Activated T-helper 1 cell treated with anti-CD3 and anti-CD28 coated beads, Interleukin-12 subunit alpha, Interleukin-12 subunit beta, Interleukin-2, Interleukin-4 antibody, amounts not matched to agents 30 ng/mL and 10 ng/mL and 1 ng/mL, durations not matched to agents 14 hours and 24 hours and 36 hours (primary cell): Measurements from ENCODE around the gene DGKD. TPM values are rescaled to one million over a fixed set of nuclear protein-coding genes. Genes with fewer than 3 reads are reported as not detected.

Experiments
- DNase-seq: peaks from one replicate; pipeline ENCODE4 v3.0.0; 2021; ENCODE audit warnings: low spot score
- H3K27ac Mint-ChIP-seq: one replicate; pipeline ENCODE4 v1.8.0; 2021; ENCODE audit warnings: mild to moderate bottlenecking, mixed read lengths
- H3K27me3 Mint-ChIP-seq: one replicate; pipeline ENCODE4 v1.8.0; 2022; ENCODE audit warnings: mild to moderate bottlenecking, moderate library complexity, mixed read lengths; ENCODE audit not compliant: insufficient read depth
- H3K36me3 Mint-ChIP-seq: one replicate; pipeline ENCODE4 v1.8.0; 2021; ENCODE audit warnings: low read depth, mixed read lengths
- H3K4me1 Mint-ChIP-seq: one replicate; pipeline ENCODE4 v1.8.0; 2021; ENCODE audit warnings: low read depth, mixed read lengths
- H3K4me3 Mint-ChIP-seq: one replicate; pipeline ENCODE4 v1.8.0; 2021; ENCODE audit warnings: mild to moderate bottlenecking, moderate library complexity, mixed read lengths
- H3K9me3 Mint-ChIP-seq: one replicate; pipeline ENCODE4 v1.8.0; 2021; ENCODE audit warnings: mixed read lengths
- intact Hi-C: fragments of 100-400 bp; cut with micrococcal nuclease; formaldehyde crosslinking; loops from one replicate; pipeline ENCODE4 v1.15.1; 2024
- total RNA-seq: library from RNA; stranded (reverse); gene quantifications from 2 replicates; pipeline ENCODE4 v1.2.3, GENCODE V29; 2022

Gene DGKD
- total RNA-seq, 1 donor from 2014 or later, result 43.7 TPM

DNA sequence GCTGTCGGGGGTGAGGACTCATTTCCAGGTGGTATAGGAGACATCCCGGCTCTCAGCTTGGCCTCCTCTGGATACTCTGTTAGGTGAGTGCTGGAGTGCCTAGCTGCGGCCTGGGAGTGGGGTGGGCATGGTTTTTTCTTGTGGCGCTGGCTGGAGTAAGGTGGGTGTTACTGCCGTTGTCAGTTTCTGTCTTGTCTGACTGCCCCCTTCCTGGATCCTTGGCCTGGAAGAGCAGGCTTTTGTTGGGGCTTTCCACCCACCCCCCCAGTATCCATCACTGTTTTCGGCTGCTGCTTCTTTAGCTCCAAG is 69.2 kb downstream of the DGKD start:
- peaks cover 74% of the 10 kb centered on the region for H3K4me1 Mint-ChIP-seq
- peaks cover 18% of the 10 kb centered on the region for H3K9me3 Mint-ChIP-seq
- H3K27ac Mint-ChIP-seq, result no peak overlapping the region
- H3K36me3 Mint-ChIP-seq, result peaks cover 43% of the 10 kb centered on the region
- no peak for DNase-seq
- no peaks in the 10 kb centered on the region for H3K27me3 Mint-ChIP-seq
- intact Hi-C loops, result no loop called here
- H3K4me3 Mint-ChIP-seq, result no peak overlapping the region

DNA sequence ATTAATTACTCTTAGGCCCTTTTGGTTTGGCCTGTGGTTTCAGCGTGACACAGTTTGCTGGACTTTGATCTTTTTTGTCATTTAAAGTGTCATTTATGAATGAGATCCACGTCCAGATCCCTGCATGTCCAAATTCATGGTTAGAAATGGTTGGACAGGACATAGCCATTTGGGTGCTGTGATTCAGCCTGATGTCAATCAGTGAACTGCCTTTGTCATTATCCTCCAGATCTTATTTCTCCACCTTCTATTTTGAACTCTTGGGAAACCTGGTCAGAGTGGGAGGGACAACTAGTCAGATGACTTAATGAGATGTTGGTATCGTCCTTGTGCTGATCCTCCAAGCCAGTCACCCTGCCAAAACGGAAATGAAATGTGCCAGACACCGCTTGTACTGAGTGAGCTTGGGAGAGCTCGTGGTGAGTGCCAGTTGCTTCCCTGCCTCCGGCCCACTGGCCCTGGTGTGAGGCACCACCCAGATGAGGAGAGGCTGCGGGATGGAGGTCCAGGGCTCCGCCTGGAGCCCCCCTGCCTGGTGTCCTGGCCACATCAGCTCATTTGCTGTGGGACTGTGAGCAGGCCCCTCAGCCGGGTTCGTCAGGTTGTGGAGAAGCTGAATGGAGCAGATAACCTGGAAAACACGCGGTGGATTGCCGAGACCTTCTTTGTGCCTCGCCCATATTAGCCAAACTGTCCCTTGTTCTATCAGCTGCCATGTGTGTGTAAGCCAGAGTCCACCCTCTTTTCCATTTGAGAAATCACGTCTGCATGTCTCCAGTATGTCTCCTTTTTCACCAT is 70.1 kb downstream of the DGKD start:
- H3K4me3 Mint-ChIP-seq, result no peak overlapping the region
- no peak for DNase-seq
- intact Hi-C loops, result no loop called here
- peaks cover 43% of the 10 kb centered on the region for H3K36me3 Mint-ChIP-seq
- no peak overlapping the region for H3K27ac Mint-ChIP-seq
- H3K9me3 Mint-ChIP-seq, result peaks cover 18% of the 10 kb centered on the region
- no peaks in the 10 kb centered on the region for H3K27me3 Mint-ChIP-seq
- peaks cover 71% of the 10 kb centered on the region for H3K4me1 Mint-ChIP-seq

DNA sequence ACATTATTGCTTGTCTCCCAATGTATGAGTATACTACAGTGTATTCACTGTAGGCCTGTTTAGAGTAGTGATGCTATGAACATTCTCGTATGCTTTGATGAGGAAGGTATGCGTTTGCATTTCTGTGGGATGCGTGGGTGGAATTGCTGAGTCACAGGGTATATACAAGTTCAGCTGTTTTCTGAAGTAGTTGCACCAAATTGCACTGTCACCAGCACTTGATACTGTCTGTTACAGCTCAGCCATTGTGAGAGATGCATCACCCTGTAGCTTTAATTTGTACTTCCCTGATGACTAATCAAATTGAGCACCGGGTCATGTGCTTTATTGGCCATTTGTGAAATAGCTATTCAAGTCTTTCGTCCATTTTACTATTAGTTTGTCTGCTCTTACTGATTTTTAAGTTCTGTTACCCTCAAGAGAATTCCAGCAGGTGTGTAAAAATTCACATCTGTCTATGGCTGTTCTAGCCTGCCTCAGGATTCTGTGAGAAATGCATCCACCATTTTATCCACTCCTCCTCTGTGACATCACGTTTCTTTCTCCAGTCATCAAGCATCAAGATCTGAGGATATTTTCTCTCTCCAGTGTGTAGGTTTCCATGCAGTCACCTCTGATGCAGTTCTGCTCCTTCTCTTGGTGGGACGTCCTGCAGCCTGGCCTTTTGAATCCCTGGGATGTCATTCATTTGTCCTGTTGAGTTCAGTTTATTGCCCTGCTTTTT is 72.5 kb downstream of the DGKD start:
- Mint-ChIP-seq H3K4me1 (peaks cover 59% of the 10 kb centered on the region), H3K36me3 (peaks cover 48% of the 10 kb centered on the region), H3K9me3 (peaks cover 18% of the 10 kb centered on the region), H3K27ac (peak overlapping the region; percentile 37), H3K27me3 (no peaks in the 10 kb centered on the region), H3K4me3 (no peak overlapping the region)
- intact Hi-C loops, result no loop called here
- DNase-seq, result no peak

DNA sequence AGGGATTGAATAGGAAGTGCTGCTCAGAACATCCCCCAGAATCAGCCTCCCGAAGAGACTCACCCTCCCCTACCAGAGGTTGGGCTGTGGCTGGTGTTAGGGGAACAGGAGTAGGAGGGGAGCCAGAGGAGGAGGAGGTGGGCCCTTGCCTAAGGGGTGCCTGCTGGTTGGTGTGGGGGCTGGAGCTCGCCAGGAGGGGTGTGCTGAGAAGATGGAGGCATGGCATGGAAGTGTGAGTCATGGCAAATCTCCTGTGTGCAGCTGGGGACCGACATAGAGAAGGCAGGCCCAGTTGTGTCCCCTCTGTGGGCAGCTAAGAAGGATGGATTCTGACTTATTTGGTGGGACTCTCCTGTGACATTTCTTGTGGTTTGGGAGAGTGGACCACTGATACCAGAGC is 73.7 kb downstream of the DGKD start:
- intact Hi-C loops, result no loop called here
- H3K27ac Mint-ChIP-seq, result no peak overlapping the region

DNA sequence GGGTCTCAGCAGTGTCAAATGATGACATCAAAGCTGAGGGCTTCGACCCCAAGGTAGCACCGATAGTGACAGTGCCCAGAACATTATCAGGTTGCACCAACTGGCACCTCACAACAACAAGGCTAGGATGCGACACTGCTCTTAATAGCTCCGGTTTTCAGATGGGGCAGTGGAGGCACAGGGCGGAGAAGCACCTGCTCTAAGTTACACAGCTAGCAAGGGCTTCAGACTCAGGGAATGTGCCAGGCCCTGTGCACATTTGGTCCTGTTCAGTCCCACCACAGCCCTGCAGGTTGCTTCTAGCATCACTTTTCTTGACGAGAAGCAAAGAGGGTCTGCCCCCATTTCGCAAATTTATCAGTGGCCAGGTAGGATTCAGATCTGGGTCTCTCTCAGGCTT is 74.1 kb downstream of the DGKD start:
- Mint-ChIP-seq H3K4me3 (no peak overlapping the region), H3K4me1 (peaks cover 42% of the 10 kb centered on the region), H3K9me3 (peaks cover 18% of the 10 kb centered on the region), H3K27me3 (no peaks in the 10 kb centered on the region), H3K36me3 (peaks cover 40% of the 10 kb centered on the region), H3K27ac (no peak overlapping the region)
- DNase-seq, result no peak
- intact Hi-C loops, result no loop called here

More for the DNA sequence above, 73.7 kb downstream of the DGKD start:
- Mint-ChIP-seq H3K27me3 (no peaks in the 10 kb centered on the region), H3K9me3 (peaks cover 18% of the 10 kb centered on the region), H3K36me3 (peaks cover 42% of the 10 kb centered on the region), H3K4me1 (peaks cover 47% of the 10 kb centered on the region), H3K4me3 (no peak overlapping the region)
- DNase-seq, result no peak

DNA sequence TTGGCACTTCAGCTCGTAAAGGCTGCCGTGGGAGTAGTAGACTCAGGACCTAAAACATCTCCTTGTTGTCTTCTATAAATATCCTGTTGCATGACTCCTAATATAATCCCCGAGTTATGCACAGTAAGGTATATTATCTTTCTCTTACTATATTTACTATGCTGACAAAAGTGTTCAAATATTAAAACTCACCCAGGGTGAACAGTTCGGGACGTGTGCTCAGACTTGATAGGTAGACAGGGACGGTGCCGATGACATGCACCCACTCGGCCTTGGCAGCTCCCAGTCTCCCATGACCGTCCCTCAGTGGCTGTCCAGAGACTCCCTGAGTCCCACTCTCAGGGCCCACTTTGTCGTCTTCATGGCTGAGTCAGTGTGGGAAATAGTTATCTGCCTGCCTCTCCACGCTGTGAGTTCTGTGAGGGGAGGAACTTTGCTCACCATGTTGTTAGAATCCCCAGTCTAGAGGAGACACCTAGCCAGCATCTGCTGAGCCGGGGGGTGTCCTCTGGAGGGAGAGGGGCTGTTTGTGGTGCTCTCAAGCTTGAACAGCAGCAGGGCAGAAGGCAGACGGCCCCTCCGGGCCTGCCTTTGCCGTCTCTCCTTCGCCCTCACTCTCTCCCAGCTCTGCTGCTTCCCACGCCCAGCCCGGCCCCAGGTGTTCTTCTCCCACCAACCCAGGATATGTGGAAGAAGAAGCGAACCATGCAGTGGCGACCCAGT is 75.0 kb downstream of the DGKD start:
- Mint-ChIP-seq H3K27me3 (no peaks in the 10 kb centered on the region), H3K27ac (no peak overlapping the region), H3K4me3 (no peak overlapping the region), H3K4me1 (peaks cover 36% of the 10 kb centered on the region), H3K9me3 (peaks cover 18% of the 10 kb centered on the region), H3K36me3 (peaks cover 34% of the 10 kb centered on the region)
- no peak for DNase-seq
- intact Hi-C loops, result no loop called here

DNA sequence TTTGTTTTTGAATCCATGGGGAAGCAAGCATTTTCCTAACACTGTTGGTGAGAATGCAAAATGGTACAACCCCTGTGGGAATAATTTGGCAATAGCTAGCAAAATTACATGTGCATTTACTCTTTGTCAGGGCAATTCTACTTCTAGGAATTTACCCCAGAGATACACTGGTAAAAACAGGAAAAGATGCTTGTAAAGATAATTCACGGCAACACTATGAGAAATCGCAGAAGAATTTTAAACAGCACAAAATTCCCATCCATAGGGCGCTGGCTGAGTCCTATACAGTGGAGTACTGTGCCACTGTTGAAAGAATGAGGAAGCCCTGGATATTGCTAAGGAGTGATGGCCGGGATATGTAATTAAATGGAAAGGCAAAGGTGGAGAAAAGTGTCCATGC is 75.8 kb downstream of the DGKD start:
- no peaks in the 10 kb centered on the region for H3K27me3 Mint-ChIP-seq
- intact Hi-C loops, result no loop called here
- H3K4me1 Mint-ChIP-seq, result peaks cover 36% of the 10 kb centered on the region
- peaks cover 28% of the 10 kb centered on the region for H3K36me3 Mint-ChIP-seq
- H3K4me3 Mint-ChIP-seq, result no peak overlapping the region
- no peak overlapping the region for H3K27ac Mint-ChIP-seq
- peaks cover 18% of the 10 kb centered on the region for H3K9me3 Mint-ChIP-seq
- no peak for DNase-seq

DNA sequence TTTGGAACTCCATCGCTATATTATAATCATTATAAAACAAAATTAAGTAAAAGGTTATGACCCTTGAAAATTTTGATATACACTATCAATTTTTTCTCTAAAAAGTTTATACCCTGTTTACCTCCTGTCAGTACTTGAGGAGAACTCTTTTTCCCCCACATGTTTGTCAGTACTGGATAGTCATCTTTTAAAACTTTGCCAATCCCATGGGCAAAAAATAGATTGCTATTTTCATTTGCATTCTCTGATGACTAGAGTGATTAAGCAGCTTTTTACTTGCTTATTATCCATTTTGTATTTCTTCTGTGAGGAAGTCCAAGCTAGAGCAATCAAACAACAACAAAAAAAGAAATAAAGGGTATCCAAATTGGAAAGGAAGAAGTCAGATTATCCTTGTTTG is 76.4 kb downstream of the DGKD start:
- Mint-ChIP-seq H3K9me3 (peaks cover 15% of the 10 kb centered on the region), H3K4me1 (peaks cover 33% of the 10 kb centered on the region), H3K36me3 (peaks cover 26% of the 10 kb centered on the region), H3K27ac (no peak overlapping the region), H3K4me3 (no peak overlapping the region), H3K27me3 (no peaks in the 10 kb centered on the region)
- intact Hi-C loops, result no loop called here
- DNase-seq, result no peak

DNA sequence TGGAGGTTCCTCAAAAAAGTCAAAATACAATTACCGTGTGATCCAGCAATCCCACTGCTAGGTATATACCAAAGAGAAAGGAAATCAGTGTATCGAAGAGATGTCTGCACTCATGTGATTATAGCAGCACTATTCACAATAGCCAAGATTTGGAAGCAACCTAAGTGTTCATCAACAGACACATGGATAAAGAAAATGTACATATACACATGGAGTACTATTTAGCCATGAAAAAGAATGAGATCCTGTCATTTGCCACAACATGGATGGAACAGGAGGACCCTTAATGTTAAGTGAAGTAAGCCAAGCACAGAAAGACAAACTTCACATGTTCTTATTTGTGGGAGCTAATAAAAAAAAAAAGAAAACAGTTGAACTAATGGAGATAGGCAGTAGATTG is 78.7 kb downstream of the DGKD start:
- Mint-ChIP-seq H3K9me3 (no peaks in the 10 kb centered on the region), H3K4me3 (no peak overlapping the region), H3K27me3 (no peaks in the 10 kb centered on the region), H3K4me1 (peaks cover 18% of the 10 kb centered on the region), H3K36me3 (peaks cover 14% of the 10 kb centered on the region), H3K27ac (no peak overlapping the region)
- intact Hi-C loops, result no loop called here
- no peak for DNase-seq

DNA sequence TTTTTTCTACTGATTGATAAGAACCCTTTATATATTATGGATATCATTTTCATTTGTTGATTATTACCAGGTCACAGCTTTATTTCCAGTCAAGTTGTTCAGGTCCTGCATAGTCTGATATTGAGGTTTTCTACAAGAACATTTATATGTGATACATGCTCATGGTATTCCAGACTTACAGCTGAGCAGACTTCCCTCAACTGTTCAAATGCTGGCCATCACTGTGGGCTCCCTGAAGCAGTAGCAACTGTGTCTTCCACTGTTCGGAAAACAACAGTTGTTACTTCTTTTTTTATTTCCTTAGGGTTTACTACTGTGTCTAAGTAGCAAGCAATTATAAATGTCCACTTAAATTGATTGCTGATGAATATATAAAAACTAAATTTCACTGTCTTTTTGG is 79.5 kb downstream of the DGKD start:
- no peaks in the 10 kb centered on the region for H3K27me3 Mint-ChIP-seq
- peaks cover 18% of the 10 kb centered on the region for H3K4me1 Mint-ChIP-seq
- peaks cover 16% of the 10 kb centered on the region for H3K36me3 Mint-ChIP-seq
- DNase-seq, result no peak
- intact Hi-C loops, result no loop called here
- H3K4me3 Mint-ChIP-seq, result no peak overlapping the region
- no peaks in the 10 kb centered on the region for H3K9me3 Mint-ChIP-seq
- no peak overlapping the region for H3K27ac Mint-ChIP-seq

DNA sequence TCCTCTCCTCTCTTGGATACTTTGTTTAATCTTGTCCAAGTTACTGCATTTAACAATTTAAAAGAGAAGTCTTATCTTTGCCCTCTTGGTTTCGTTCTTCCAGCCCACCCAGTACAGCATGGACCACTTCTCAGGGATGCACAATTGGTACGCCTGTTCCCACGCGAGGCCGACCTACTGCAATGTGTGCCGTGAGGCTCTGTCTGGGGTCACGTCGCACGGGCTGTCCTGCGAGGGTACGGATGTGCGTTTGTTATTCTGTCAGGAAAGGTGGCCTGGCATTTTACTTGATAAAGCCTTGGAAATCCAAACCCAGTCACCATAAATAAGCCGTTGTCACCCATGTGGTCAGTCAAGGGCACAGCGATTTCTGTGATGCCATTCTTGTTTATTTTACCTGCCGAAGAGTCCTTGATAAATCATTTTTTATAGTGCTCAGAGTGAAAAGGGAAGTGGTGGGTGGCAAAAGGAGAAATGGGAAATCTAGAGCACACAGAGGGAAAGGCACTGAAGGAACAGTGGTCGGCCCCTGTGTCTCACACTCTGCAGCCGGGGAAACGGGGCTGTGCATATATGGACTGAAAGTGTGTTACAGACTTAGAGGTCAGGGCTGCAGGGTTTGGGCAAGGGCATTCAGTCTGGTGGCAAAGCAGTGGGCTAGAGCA is 80.5 kb downstream of the DGKD start:
- Mint-ChIP-seq H3K9me3 (no peaks in the 10 kb centered on the region), H3K27ac (no peak overlapping the region), H3K36me3 (peaks cover 18% of the 10 kb centered on the region), H3K4me3 (no peak overlapping the region), H3K27me3 (no peaks in the 10 kb centered on the region), H3K4me1 (peaks cover 8% of the 10 kb centered on the region)
- DNase-seq, result no peak
- intact Hi-C loops, result no loop called here

DNA sequence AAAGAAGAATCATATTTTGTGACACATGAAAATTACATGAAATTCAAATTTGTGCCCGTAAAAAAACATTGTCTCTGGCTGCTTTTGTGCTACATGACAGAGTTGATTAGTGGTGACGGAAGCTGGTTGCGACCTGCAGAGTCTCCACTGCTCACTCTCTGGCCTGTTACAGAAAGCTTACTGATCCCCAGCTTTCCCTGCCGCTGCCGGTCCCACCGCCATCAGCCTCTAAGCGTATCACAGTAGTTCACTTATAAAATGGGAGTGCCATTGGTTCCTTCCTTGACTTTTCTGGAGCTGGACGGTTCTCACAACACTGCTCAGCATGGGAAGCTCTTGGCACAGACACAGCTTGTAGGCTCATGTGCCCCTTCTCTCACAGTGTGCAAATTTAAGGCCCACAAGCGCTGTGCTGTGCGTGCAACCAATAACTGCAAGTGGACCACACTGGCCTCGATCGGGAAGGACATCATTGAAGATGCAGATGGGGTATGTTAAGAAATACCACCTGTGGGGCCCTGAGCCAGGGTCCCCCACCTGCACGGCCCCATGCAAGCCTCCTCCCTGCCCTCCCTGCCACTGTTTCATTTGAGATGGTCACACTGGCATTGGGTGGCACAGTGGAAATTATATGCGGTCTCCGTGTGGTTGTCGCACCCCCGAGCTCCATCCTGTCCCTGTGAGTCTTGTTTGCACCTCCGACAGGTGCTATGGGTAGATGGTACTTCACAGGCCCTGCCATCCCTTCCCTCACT is 81.3 kb downstream of the DGKD start:
- intact Hi-C loops, result no loop called here
- no peak for DNase-seq
- no peaks in the 10 kb centered on the region for H3K27me3 Mint-ChIP-seq
- no peaks in the 10 kb centered on the region for H3K4me1 Mint-ChIP-seq
- no peaks in the 10 kb centered on the region for H3K9me3 Mint-ChIP-seq
- H3K36me3 Mint-ChIP-seq, result peaks cover 16% of the 10 kb centered on the region
- H3K4me3 Mint-ChIP-seq, result no peak overlapping the region
- no peak overlapping the region for H3K27ac Mint-ChIP-seq
